Cerebellar cortex (tissue), 1 donor: ENCODE measurements around the gene GOLT1A.
A peak's percentile ranks its signal among the peaks of the same experiment; 100 is the strongest.

ENCODE experiments used
- DNase-seq: peaks from one replicate; pipeline ENCODE4 v3.0.0-alpha.2; 2015; ENCODE audit warnings: low spot score

Gene GOLT1A

DNA sequence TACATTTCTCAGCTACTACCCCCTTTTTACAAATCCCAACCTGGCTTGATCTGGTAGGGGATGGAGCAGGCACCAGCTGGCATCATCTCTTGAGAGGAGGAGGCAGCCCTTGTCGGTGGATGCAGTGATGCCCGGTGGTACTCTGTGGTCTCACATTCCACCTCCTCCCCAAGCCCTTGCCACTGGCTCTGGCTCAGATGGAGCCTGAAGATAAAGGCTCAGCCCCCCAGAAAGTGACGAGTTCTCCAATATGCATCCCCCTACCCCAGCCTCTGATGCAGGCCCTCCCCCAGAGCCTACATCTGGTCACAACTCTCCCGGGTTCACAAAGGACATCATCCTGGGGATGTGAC lies 3.8 kb upstream of the GOLT1A start:
- DNase-seq, result no peak

- no peak for DNase-seq
Measured at GRCh38 chr1:204216880-204217647, 3.3 kb upstream of the GOLT1A start.

DNA sequence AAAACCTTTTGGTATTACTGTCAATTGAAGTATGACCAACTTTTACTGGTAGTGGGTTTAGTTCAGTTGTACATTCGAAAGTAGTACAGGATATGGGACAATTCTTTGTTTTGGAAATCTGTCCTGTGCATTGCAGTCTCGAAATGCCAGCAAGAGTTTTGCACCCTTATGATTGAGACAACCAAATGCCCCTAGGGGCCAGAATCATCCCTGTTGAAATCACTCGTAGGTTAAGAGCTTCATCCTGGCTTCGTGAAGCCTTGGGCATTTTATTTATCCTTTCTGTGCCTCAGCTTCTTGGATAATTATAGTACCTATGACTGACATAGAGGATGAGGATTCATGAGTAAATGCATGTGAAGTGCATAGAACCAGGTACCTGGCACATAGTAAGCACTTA lies 2.4 kb upstream of the GOLT1A start:
- no peak for DNase-seq

DNA sequence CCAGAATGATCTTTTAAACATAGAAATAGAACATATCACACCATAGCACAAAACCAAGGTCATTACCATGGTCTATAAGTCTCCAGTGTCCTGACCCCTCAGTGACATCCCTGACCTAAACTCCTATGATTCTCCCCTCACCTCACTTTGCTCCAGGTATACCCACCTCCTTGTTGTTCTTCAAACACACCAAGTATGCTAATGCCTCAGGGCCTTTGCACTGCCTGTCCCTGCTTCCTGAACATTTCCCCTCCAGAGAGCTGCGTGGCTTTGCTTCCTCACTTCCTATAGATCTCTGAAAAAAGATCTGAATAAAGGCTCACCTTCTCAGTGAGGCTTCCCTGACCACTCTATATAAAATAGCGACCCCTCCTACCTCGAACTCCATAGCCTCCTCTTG lies 1.1 kb downstream of the GOLT1A start:
- DNase-seq, result no peak

- no peak for DNase-seq
Measured at GRCh38 chr1:204211046-204211445, 2.7 kb downstream of the GOLT1A start.

DNA sequence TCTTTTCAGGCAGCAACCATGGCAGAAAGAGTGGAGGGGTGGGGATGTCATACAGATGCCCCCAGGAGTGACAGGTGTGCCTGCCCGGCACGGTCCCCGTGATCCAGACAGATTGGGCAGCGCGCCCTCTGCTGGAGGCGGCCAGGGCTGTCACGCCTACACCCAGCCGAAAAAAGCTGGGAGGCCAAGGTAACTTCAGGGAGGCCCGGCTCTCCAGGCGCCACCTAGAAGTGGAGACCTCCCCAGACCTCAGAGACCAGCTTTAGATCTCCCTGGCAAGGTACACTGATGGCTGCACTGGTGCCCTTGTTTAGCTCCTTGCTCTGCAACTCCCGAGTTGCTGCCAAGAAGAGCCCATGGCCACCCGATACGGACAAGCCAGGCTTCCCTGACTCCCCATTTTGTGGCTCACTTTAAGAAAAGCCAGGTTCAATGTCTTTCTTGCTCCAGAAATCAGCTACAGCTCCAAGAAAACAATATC lies 6.6 kb downstream of the GOLT1A start:
- peak; percentile 51 for DNase-seq

GRCh38 chr1:204206121-204206520 lies 7.7 kb downstream of the GOLT1A start:
- no peak for DNase-seq

DNA sequence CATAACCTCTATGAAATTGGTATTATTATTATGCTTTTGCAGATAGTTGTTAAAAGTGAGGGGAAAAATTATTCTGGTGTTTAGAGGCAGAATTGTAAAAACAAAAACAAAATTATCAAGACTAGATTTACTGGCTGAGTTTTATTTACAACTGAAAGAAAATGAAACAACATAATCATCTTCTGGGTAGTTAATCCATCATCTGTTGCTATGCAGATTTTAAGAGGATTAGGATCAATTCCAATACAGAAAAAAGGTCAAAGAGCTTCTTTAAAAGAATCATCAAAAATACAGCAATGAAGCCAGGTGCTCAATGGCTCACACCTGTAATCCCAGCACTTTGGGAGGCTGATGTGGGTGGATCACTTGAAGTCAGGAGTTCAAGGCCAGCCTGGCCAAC lies 8.3 kb downstream of the GOLT1A start:
- no peak for DNase-seq

DNA sequence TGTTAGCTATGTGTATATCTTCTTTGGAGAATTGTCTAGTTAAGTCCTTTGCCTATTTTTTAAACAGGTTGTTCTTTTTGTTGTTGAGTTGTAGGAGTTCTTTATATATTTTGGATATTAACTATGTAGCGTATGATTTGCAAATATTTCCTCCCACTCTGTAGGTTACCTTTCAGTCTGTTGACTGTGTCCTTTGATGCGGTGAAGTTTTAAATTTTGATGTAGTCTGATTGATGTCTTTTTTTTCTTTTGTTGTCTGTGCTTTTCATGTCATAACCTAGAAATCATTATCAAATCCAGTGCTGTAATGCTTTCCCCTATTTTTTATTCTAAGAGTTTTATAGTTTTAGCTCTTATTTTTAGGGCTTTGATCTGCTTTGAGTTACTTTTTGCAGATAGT lies 8.8 kb downstream of the GOLT1A start:
- no peak for DNase-seq

DNA sequence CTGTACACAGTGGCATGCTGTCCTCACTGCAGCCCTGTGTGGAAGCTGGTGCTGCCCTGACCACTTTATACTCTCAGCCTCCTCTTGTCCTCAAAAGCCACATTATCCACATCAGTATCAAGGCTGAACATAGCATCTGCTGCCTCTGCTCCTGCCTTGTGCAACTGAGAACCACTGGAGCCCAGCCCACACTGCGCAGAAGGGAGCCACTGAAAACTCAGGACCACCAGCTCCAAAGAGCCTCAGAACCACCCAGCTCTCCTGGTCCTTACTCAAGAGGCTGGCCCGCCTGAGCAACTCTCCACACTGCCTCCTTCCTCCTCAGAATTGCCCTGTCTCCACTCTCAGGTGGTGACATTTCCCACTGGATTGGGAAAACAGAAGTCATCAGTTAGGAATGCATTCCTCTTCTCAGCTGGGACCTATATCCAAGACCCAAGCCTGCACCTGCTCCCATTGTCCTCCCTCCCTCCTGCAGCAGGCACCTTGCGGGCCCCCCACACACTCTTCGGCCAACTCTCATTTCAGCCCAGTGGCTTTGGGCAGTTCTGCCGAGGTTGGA lies 10.5 kb downstream of the GOLT1A start:
- no peak for DNase-seq

- DNase-seq, result no peak
Measured at GRCh38 chr1:204202481-204202880, 11.3 kb downstream of the GOLT1A start.

DNA sequence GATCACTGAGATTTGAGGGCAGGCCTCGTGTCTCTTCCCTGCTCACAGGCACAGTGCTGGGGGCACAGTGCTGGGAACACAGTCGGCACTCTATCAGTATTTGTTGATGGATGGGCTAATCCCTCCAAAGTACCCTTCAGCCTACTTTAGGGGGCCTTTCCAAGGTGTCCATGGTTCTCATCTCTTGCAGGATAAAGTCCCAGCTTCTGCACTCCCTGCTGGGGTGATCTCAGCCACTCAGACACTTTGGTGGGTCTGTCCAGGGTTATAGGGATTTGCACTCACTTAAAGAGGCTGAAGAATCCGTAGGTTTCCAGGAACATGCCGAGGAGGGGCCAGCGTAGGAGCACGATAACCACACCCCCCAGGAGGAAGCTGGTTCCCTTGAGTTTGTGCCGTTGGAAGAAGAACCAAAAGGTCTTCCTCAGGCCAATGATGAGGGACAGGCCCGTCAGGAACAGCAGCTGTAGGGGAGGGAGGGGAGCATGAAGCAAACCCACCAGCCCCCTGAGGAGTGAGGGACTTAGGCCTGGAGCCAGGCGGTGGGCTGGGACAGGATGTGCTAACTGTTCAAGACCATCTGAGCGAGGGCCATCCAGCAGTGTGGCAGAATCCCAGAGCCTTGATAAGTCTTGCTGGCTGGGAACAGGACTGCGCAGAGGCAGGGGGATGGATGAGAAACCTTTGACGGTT lies 12.3 kb downstream of the GOLT1A start:
- DNase-seq, result no peak

- DNase-seq, result no peak
Measured at GRCh38 chr1:204199579-204199978, 14.2 kb downstream of the GOLT1A start.

GRCh38 chr1:204198348-204199340 lies 15.1 kb downstream of the GOLT1A start:
- DNase-seq, result no peak

DNA sequence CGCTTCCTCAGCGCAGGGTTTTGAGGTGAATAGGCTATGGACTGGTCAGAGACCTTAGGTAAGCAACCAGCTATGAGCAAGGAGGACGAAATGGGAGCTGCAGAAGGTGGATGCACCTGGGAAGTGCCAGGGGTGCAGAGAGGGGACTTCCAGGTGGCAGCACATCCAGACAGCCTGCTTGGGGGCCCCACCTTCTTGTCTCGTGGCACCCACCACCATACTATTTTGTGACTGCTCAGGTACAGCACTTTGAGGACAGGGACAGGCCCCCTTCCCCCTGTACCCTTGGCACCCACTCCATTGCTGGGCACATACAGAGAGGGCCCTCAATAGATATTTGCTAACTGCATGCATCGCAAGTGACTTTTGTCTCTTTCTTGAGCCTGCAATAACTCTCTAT lies 16.7 kb downstream of the GOLT1A start:
- no peak for DNase-seq

DNA sequence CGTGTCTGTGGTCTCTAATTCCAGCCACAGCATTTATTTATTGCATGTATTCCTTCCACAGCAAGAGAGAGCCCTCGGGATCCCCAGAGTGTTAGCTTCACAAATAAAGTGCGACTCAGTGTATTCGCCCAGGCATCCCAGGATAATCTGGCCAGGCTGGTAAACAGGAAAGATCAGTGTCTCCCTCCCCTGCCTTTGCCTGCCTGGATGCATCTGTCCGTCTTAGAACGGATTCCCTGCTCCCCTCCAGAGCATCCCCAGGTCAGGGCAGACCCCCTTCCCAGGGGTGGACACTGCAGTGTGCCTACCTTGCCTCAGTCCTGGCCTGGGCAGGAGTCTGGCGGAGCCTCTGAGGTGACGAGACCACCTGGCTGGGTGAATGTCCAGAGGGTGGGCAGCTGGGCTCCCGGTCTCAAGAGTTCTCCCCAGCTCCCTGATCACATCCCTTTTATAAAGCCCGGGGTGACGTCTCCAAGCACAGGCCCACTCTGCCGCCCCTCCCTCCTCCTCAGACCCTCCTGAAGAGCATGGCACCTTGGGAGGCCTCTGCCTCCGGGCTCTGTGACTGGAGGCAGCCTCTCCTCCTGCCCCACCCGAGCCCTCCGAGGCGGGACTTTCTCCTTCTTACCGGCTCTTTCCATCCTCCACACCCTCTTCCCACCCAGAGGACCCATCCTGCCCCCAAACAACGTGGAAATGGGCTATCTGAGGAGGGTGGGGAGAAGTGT lies 17.6 kb downstream of the GOLT1A start, which contains the start of gene KISS1:
KISS1 (minus strand) TSS at position 424 of the 728 bp plus-strand sequence. CDS start 3,615 bp downstream, outside the sequence.
- DNase-seq, result no peak

DNA sequence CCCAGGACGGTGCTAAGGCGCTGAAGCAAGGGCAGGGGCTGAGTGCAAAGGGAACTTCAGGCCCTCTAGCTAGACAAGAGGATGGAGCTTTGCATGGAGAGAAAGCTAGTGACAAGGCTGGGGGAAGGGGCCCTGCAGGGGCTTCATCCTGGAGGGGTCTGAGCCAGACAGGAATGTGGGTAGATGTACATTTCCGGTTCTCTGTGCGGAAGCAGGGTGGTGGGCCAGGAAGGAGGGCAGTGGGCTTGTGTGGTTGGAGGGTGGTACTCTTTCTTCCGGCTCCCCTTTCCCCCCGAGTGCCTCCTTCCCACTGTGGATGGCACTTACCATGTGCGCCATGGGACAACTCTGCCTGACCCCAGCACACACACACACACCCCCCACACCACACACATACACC lies 19.0 kb downstream of the GOLT1A start:
- DNase-seq, result no peak

DNA sequence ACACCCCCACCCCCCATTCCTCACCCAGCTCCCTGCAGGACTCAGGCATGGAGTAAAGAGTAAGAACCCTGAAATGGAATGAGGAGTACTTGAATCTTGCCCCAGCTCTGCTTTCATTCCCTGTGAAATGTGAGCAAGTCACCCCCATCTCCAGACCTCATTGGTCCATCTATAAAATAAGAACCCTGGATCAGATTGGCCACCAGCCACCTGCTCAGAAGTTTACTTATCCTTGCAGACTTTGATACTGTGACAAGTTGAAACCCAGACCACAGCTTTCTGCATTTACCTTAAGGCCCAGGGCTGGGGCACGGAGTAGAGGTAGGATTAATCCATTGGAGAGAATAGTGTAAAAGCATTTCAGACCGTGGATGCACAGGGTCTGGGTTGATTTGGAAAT lies 19.7 kb downstream of the GOLT1A start:
- DNase-seq, result no peak

GRCh38 chr1:204192589-204193352 lies 21.0 kb downstream of the GOLT1A start:
- DNase-seq, result no peak

GRCh38 chr1:204192046-204192445 lies 21.7 kb downstream of the GOLT1A start:
- no peak for DNase-seq
